ENCODE results near the gene SDHB.

DNA sequence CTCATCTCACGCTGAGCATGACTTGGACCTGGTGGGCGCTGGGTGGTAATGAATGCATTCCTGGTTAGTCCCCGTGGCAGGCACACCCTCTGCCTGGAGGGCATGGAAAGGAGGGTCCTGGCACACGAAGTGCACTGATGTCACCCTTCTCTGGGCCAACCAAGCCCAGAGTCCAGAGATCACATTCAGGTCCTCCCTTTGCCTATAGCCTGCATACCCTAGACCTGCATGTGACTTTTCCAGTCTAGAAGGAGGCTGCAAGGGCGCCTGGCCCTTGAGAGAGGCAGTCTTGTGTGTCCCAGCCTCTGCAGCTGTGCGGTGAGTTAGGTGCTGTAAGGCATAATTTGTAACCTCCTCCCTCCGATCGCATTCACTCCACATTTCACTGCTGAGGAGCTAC lies 43.3 kb upstream of the SDHB start:
- TF ChIP-seq CTCF (IDR thresholded peaks at IDR 0.05; ENCODE audit: low read depth, low read length) (no peak), EZH2phosphoT487 (IDR thresholded peaks at IDR 0.05; ENCODE audit: low read depth) (no peak)

Measured in OCI-LY3 (cell line).